ENCODE measurements around the gene DAB2. TPM values are rescaled to one million over a fixed set of nuclear protein-coding genes. Genes with fewer than 3 reads are reported as not detected.

DAB2 gene
- total RNA-seq, 2 experiments from 2014 or later: 2.3 to 2.9 TPM

DNA sequence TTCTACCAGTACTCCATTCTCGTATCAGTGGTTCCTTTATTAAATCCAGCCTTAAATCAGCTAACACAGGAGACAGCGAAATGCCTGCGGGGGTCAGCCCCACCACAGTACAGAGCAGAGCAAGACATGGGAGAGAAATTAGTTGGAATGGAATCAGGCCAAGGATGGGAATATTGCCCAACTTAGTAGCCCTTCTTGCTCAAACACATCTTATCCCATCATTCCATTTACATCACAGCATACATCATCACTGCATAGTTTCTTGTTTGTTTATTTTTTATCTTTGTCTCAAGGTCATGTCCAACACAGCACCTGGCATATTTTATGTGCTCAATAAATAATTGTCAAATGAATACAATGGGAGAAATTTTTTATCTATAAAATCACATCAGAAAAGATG, 34.3 kb upstream of the DAB2 start:
- peaks cover 36% of the 10 kb centered on the region for H3K27me3 Mint-ChIP-seq
- no peak overlapping the region for H3K4me3 Mint-ChIP-seq

GRCh38 chr5:39455645-39456044, 30.9 kb upstream of the DAB2 start:
- no peaks in the 10 kb centered on the region for H3K4me1 Mint-ChIP-seq
- no peak overlapping the region for H3K4me3 Mint-ChIP-seq
- DNase-seq: no peak
- H3K9me3 Mint-ChIP-seq: no peaks in the 10 kb centered on the region
- no peaks in the 10 kb centered on the region for H3K36me3 Mint-ChIP-seq
- POLR2A ChIA-PET: no interaction called here
- ATAC-seq (ENCODE audit: low read depth): no peak
- peaks cover 34% of the 10 kb centered on the region for H3K27me3 Mint-ChIP-seq
- H3K27ac Mint-ChIP-seq: no peak overlapping the region

More for the DNA sequence above, 34.3 kb upstream of the DAB2 start:
- no peak for DNase-seq
- no peak for ATAC-seq (ENCODE audit: low read depth)
- no peak overlapping the region for H3K27ac Mint-ChIP-seq
- H3K9me3 Mint-ChIP-seq: no peaks in the 10 kb centered on the region
- POLR2A ChIA-PET: no interaction called here
- H3K4me1 Mint-ChIP-seq: peaks cover 2% of the 10 kb centered on the region
- no peaks in the 10 kb centered on the region for H3K36me3 Mint-ChIP-seq

GRCh38 chr5:39453606-39454005, 28.8 kb upstream of the DAB2 start:
- no peaks in the 10 kb centered on the region for H3K9me3 Mint-ChIP-seq
- H3K4me3 Mint-ChIP-seq: no peak overlapping the region
- H3K27ac Mint-ChIP-seq: no peak overlapping the region
- no peaks in the 10 kb centered on the region for H3K4me1 Mint-ChIP-seq
- no peak for DNase-seq
- H3K27me3 Mint-ChIP-seq: peaks cover 29% of the 10 kb centered on the region
- POLR2A ChIA-PET: no interaction called here
- no peaks in the 10 kb centered on the region for H3K36me3 Mint-ChIP-seq
- no peak for ATAC-seq (ENCODE audit: low read depth)

- no peak overlapping the region for H3K27ac Mint-ChIP-seq
- peaks cover 26% of the 10 kb centered on the region for H3K27me3 Mint-ChIP-seq
- DNase-seq: no peak
- no peak overlapping the region for H3K4me3 Mint-ChIP-seq
- no peaks in the 10 kb centered on the region for H3K4me1 Mint-ChIP-seq
- POLR2A ChIA-PET: no interaction called here
- no peaks in the 10 kb centered on the region for H3K9me3 Mint-ChIP-seq
- no peaks in the 10 kb centered on the region for H3K36me3 Mint-ChIP-seq
- no peak for ATAC-seq (ENCODE audit: low read depth)
These were observed 28.1 kb upstream of the DAB2 start for GRCh38 chr5:39452846-39453245.

DNA sequence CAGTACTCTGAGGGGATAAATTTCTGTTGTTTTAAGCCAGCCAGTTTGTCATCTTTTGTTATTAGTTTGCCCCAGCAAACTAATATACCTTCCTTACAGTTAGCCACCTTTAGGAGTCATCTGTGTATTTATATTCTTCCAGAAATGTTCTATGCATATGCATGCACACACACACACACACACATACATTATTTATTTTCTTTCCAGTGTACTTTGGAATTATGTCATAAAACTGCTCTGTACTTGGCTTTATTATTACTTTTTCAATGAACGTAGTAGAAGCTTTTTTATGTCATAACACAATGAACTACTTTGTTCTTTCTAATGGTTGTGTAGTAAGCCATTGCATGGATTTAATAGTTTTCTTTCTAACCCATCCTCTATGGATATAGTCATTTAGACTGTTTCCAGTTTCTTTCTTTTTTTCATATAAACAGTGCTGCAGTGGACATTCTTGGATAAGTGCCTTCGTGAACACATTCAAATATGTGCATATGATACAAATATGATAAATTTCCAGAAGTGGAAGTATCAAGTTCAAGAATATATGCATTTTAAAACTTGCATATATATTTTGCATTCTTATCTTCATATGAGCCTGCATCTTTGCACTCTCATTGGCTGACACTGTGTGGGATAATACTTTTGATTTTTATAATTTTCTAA, 26.6 kb upstream of the DAB2 start:
- no peak overlapping the region for H3K4me3 Mint-ChIP-seq
- no peak overlapping the region for H3K27ac Mint-ChIP-seq
- POLR2A ChIA-PET: no interaction called here
- no peaks in the 10 kb centered on the region for H3K4me1 Mint-ChIP-seq
- ATAC-seq (ENCODE audit: low read depth) (no peak), DNase-seq (no peak)
- no peaks in the 10 kb centered on the region for H3K9me3 Mint-ChIP-seq
- H3K36me3 Mint-ChIP-seq: no peaks in the 10 kb centered on the region
- peaks cover 16% of the 10 kb centered on the region for H3K27me3 Mint-ChIP-seq

GRCh38 chr5:39450487-39450886, 25.7 kb upstream of the DAB2 start:
- DNase-seq: no peak
- POLR2A ChIA-PET: no interaction called here
- H3K27me3 Mint-ChIP-seq: peaks cover 10% of the 10 kb centered on the region
- no peak overlapping the region for H3K27ac Mint-ChIP-seq
- no peaks in the 10 kb centered on the region for H3K4me1 Mint-ChIP-seq
- no peak for ATAC-seq (ENCODE audit: low read depth)
- no peak overlapping the region for H3K4me3 Mint-ChIP-seq
- no peaks in the 10 kb centered on the region for H3K36me3 Mint-ChIP-seq
- H3K9me3 Mint-ChIP-seq: no peaks in the 10 kb centered on the region

DNA sequence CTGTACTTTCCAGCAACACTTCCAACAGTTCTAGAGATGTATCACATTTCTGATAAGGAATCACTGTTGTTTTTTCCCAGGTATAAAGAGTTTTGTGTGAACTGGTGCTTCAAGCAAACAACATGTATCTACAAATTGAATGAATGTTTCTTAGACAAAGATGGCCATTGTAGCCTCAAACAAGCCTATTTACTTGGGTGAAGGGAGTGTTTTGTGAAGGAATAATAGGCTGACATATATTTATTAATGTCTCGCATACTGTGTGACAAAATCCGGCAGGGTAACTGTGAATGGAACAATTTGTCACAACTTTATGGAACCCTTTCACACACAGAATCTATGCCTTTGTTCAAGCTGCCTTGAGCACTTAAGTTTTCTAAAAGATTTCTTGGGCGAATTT, 24.8 kb upstream of the DAB2 start:
- peaks cover 3% of the 10 kb centered on the region for H3K27me3 Mint-ChIP-seq
- POLR2A ChIA-PET: no interaction called here
- no peaks in the 10 kb centered on the region for H3K9me3 Mint-ChIP-seq
- no peaks in the 10 kb centered on the region for H3K4me1 Mint-ChIP-seq
- no peak for ATAC-seq (ENCODE audit: low read depth)
- H3K36me3 Mint-ChIP-seq: no peaks in the 10 kb centered on the region
- no peak overlapping the region for H3K4me3 Mint-ChIP-seq
- DNase-seq: no peak
- H3K27ac Mint-ChIP-seq: no peak overlapping the region

GRCh38 chr5:39448506-39449128, 23.8 kb upstream of the DAB2 start:
- Mint-ChIP-seq H3K9me3 (no peaks in the 10 kb centered on the region), H3K4me1 (no peaks in the 10 kb centered on the region), H3K36me3 (no peaks in the 10 kb centered on the region), H3K27ac (no peak overlapping the region), H3K4me3 (no peak overlapping the region), H3K27me3 (peaks cover 2% of the 10 kb centered on the region)
- POLR2A ChIA-PET: no interaction called here
- ATAC-seq (ENCODE audit: low read depth): no peak
- no peak for DNase-seq

DNA sequence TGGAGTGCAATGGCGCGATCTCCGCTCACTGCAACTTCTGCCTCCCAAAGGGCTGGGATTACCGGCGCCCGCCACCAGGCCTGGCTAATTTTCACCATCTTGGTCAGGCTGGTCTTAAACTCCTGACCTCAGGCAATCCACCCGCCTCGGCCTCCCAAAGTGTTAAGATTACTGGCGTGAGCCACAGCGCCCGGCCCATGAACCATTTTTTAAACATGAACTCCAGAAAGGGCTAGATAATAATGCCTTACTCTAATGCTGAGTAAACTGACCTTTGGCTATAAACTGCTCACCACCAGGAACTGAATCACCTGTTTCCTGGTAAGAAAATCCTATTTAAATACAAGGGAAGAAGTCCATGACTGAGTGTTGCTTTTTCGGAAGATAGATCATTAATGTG, 23.2 kb upstream of the DAB2 start:
- ATAC-seq (ENCODE audit: low read depth) (no peak), DNase-seq (no peak)
- H3K4me3 Mint-ChIP-seq: no peak overlapping the region
- POLR2A ChIA-PET: no interaction called here
- peaks cover 2% of the 10 kb centered on the region for H3K27me3 Mint-ChIP-seq
- H3K4me1 Mint-ChIP-seq: no peaks in the 10 kb centered on the region
- no peak overlapping the region for H3K27ac Mint-ChIP-seq
- H3K36me3 Mint-ChIP-seq: no peaks in the 10 kb centered on the region
- no peaks in the 10 kb centered on the region for H3K9me3 Mint-ChIP-seq

DNA sequence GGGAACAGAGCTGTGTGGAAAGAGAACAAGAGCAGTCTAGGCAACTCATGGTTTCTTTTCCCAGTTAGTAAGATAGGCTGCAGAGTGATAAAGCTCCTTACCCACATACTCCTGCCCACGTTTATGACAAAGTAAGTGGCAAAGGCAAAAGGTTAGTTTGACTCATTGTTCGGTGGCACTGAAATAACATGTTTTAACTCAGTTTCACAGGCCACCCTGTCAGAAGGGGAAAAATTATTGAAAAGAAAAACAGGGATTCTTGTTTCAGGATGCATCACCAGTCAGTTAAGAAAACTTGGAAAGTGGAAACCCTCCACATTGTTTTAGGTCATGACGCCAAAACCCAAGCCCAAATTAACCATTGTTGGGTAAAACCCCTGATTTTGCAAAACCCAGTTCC, 22.3 kb upstream of the DAB2 start:
- POLR2A ChIA-PET: no interaction called here
- no peak overlapping the region for H3K27ac Mint-ChIP-seq
- no peak for ATAC-seq (ENCODE audit: low read depth)

DNA sequence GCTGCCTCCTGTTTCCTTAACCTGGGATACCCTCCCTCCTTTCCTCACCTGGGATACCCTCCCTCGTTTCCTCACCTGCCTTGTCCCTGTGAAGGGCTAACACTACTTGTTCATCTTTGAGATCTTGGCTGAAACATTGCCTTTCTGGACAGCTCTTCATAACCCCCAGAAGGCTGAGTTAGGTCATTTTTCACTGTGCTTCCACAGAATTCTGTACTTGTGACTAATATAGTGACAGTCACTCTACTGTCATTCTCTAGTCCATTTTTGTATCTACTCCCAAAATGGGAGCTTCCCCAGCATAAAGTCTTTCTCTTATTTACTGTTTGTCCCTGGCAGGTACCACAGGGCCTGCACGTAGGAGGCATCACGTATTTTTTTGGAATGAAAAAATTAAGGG, 21.5 kb upstream of the DAB2 start:
- no peak overlapping the region for H3K4me3 Mint-ChIP-seq
- H3K27ac Mint-ChIP-seq: no peak overlapping the region
- no peak for DNase-seq
- ATAC-seq (ENCODE audit: low read depth): no peak
- POLR2A ChIA-PET: no interaction called here
- peaks cover 2% of the 10 kb centered on the region for H3K27me3 Mint-ChIP-seq
- no peaks in the 10 kb centered on the region for H3K4me1 Mint-ChIP-seq
- no peaks in the 10 kb centered on the region for H3K36me3 Mint-ChIP-seq
- H3K9me3 Mint-ChIP-seq: no peaks in the 10 kb centered on the region

More for the DNA sequence above, 22.3 kb upstream of the DAB2 start:
- no peaks in the 10 kb centered on the region for H3K36me3 Mint-ChIP-seq
- H3K9me3 Mint-ChIP-seq: no peaks in the 10 kb centered on the region
- no peak for DNase-seq
- H3K4me1 Mint-ChIP-seq: no peaks in the 10 kb centered on the region
- no peak overlapping the region for H3K4me3 Mint-ChIP-seq
- H3K27me3 Mint-ChIP-seq: peaks cover 2% of the 10 kb centered on the region

DNA sequence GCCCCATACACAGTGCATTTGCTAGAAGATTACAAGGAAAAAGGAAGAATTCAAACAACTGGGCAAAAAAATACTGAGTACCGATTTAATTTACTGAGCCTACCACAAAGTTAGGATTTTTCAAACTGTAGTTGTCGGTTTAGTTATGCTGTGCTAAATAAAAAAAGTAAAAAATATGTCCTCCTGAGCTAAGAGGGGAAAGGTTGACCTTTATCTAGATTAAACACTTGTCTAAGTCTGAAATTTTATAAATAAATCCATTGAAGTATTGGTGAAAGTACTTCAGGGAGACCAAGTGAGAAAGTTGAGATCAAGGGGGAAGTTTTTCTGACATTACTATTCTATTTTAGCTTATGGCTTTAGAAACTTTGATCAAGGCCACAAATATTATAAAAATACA, 19.1 kb upstream of the DAB2 start:
- no peak for DNase-seq
- no peaks in the 10 kb centered on the region for H3K9me3 Mint-ChIP-seq
- H3K36me3 Mint-ChIP-seq: no peaks in the 10 kb centered on the region
- no peaks in the 10 kb centered on the region for H3K4me1 Mint-ChIP-seq
- no peak for ATAC-seq (ENCODE audit: low read depth)
- no peak overlapping the region for H3K27ac Mint-ChIP-seq
- POLR2A ChIA-PET: no interaction called here
- no peak overlapping the region for H3K4me3 Mint-ChIP-seq
- peaks cover 9% of the 10 kb centered on the region for H3K27me3 Mint-ChIP-seq

DNA sequence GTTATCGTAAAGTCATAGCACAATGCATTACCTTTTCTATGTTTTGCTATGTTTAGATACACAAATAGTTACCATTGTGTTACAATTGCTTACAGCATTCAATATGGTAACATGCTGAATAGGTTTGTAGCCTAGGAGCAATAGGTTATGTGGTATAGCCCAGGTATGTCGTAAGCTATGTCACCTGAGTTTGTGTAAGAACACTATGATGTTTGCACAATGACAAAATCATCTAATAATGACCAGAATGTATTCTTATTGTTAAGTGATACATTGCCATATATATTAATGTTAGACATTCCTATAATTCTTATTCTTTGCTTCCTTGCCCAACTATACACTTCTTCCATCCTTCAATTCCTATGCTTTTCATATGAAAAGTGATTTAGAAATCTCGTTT, 18.2 kb upstream of the DAB2 start:
- H3K27me3 Mint-ChIP-seq: peaks cover 9% of the 10 kb centered on the region

DNA sequence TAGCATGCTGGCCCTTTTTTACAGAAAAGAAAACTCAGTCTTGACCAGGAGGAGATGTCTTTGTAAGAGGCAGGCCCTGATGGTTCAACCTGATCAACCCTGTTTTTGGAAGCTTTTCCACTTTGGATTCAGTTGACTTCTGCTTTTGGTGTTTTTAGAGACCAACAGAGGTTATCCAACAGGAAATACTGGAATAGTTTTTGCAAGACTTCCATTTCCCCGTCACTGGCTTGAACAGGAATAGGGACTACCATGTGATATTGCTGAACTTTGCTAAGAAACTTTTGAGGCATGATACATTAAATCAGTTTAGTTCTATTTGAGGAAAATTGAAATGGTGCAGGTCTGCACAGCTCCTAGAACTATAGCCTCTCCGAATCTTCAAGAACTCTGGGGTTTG, 17.1 kb upstream of the DAB2 start:
- no peak overlapping the region for H3K27ac Mint-ChIP-seq
- POLR2A ChIA-PET: no interaction called here
- H3K9me3 Mint-ChIP-seq: no peaks in the 10 kb centered on the region

More for the DNA sequence above, 18.2 kb upstream of the DAB2 start:
- POLR2A ChIA-PET: no interaction called here
- H3K9me3 Mint-ChIP-seq: no peaks in the 10 kb centered on the region
- no peak overlapping the region for H3K27ac Mint-ChIP-seq
- no peak for ATAC-seq (ENCODE audit: low read depth)
- no peak overlapping the region for H3K4me3 Mint-ChIP-seq
- DNase-seq: no peak
- no peaks in the 10 kb centered on the region for H3K36me3 Mint-ChIP-seq
- H3K4me1 Mint-ChIP-seq: no peaks in the 10 kb centered on the region

More for the DNA sequence above, 17.1 kb upstream of the DAB2 start:
- DNase-seq (no peak), ATAC-seq (ENCODE audit: low read depth) (no peak)
- no peaks in the 10 kb centered on the region for H3K36me3 Mint-ChIP-seq
- H3K4me3 Mint-ChIP-seq: no peak overlapping the region
- H3K27me3 Mint-ChIP-seq: peaks cover 9% of the 10 kb centered on the region
- H3K4me1 Mint-ChIP-seq: peaks cover 5% of the 10 kb centered on the region
